ENCODE results near the gene ZBTB21. TPM values are rescaled to one million over a fixed set of nuclear protein-coding genes. Genes with fewer than 3 reads are reported as not detected.

The ZBTB21 gene
- total RNA-seq, 4 donors from 2014 or later = 16.3 to 33.5 (median 18.6) TPM

GRCh38 chr21:41975391-41976272, 34.5 kb downstream of the ZBTB21 start:
- WGBS, 2 donors = 95 to 96% methylated on average over 13 to 15 of the region's 17 CpGs
- no peaks in the 10 kb centered on the region for H3K9me3 ChIP-seq
- TF ChIP-seq POLR2A (IDR thresholded peaks at IDR 0.05) = no peak
- TF ChIP-seq, protein P1, sequence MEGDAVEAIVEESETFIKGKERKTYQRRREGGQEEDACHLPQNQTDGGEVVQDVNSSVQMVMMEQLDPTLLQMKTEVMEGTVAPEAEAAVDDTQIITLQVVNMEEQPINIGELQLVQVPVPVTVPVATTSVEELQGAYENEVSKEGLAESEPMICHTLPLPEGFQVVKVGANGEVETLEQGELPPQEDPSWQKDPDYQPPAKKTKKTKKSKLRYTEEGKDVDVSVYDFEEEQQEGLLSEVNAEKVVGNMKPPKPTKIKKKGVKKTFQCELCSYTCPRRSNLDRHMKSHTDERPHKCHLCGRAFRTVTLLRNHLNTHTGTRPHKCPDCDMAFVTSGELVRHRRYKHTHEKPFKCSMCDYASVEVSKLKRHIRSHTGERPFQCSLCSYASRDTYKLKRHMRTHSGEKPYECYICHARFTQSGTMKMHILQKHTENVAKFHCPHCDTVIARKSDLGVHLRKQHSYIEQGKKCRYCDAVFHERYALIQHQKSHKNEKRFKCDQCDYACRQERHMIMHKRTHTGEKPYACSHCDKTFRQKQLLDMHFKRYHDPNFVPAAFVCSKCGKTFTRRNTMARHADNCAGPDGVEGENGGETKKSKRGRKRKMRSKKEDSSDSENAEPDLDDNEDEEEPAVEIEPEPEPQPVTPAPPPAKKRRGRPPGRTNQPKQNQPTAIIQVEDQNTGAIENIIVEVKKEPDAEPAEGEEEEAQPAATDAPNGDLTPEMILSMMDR (IDR thresholded peaks at IDR 0.05) = no peak
- H3K4me1 ChIP-seq = no peaks in the 10 kb centered on the region
- no peaks in the 10 kb centered on the region for H3K27me3 ChIP-seq
- H3K4me3 ChIP-seq (replicated peaks in 1 of 3) = no peak overlapping the region
- H3K27ac ChIP-seq = no peak overlapping the region
- H3K36me3 ChIP-seq = no peaks in the 10 kb centered on the region
- DNase-seq = no peak
- intact Hi-C loops (cut with DNase I) = no loop called here

DNA sequence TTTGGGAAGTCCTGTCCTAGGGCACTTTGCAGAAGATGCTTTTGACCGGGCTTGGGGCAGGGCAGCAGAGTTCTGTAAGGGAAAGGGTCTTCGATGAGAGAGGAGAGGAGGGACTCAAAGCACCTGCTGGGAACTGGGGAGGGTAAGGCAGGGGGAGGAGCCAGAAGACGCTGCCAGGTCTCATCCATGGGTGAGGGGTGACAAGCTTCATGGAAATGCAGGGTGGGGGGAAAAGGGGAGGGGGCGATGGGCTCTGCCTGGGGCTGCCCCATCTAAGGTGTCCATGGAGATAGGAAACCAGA, 35.5 kb downstream of the ZBTB21 start:
- Histone ChIP-seq H3K27ac (no peak overlapping the region), H3K4me1 (no peaks in the 10 kb centered on the region), H3K9me3 (no peaks in the 10 kb centered on the region), H3K27me3 (no peaks in the 10 kb centered on the region), H3K36me3 (no peaks in the 10 kb centered on the region), H3K4me3 (replicated peaks in 1 of 3) (no peak overlapping the region)
- no peak for TF ChIP-seq POLR2A (IDR thresholded peaks at IDR 0.05)
- TF ChIP-seq, protein P1 (IDR thresholded peaks at IDR 0.05) = no peak
- intact Hi-C loops (cut with DNase I) = no loop called here
- 91 to 94% methylated on average over 4 of the region's 4 CpGs for WGBS, 2 donors
- DNase-seq = no peak

DNA sequence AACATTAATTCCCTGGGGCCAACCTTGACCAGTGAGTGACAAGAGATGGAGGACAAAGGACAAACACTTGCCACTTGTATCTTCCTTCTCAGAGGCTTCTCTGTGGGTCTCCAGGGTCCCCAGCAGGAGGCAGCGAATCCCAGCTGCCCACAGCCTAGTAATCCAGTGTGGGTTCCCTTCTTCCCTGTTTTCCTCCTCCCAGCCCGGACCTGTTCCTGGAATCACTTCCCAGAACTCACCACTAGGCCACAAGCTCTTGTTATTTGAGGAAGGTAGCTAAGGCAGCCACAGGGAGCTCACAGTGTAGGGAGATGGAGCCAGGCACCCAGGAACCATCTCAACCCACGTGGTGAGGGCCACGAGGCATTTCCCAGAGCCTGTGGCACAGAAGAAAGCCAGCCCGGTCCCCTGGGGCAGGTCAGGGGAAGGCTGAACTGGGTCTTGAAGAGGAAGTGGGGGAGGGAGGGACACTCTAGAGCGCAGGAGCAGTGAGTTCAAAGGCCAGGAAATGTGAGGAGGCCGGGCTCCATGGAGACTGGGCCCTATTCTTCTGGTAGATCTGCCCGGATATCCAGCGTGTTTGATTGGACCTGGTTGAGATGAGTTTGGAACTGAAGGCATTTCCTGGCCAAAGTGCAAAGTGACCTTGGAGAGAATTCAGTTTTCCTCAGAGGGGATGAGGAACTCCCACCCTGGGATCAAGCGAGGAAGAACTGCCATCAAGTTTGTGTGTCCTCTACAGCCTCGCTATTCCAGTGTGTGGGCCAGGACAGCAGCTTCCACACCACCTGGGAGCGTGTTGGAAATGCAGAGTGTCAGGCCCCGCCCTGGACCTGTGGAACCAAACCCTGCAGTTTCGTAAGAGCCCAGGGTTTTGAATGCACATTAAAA, 36.1 kb downstream of the ZBTB21 start:
- intact Hi-C loops (cut with DNase I) = no loop called here

GRCh38 chr21:41973427-41973831, 36.7 kb downstream of the ZBTB21 start:
- H3K27me3 ChIP-seq = no peaks in the 10 kb centered on the region
- no peak overlapping the region for H3K4me3 ChIP-seq (replicated peaks in 1 of 3)
- no peaks in the 10 kb centered on the region for H3K36me3 ChIP-seq
- no peak for DNase-seq
- no peaks in the 10 kb centered on the region for H3K4me1 ChIP-seq
- TF ChIP-seq, protein P1 (IDR thresholded peaks at IDR 0.05) = no peak
- TF ChIP-seq POLR2A (IDR thresholded peaks at IDR 0.05) = no peak
- H3K27ac ChIP-seq = no peak overlapping the region
- WGBS, 2 donors = 66 to 86% methylated on average over 15 of the region's 15 CpGs
- no peaks in the 10 kb centered on the region for H3K9me3 ChIP-seq
- intact Hi-C loops (cut with DNase I) = no loop called here

More for the DNA sequence above, 36.1 kb downstream of the ZBTB21 start:
- no peaks in the 10 kb centered on the region for H3K9me3 ChIP-seq
- H3K4me3 ChIP-seq (replicated peaks in 1 of 3) = no peak overlapping the region
- H3K27ac ChIP-seq = peak overlapping the region in 1 of 3 donors; percentile 0
- no peaks in the 10 kb centered on the region for H3K27me3 ChIP-seq
- H3K36me3 ChIP-seq = no peaks in the 10 kb centered on the region
- H3K4me1 ChIP-seq = no peaks in the 10 kb centered on the region
- TF ChIP-seq POLR2A (IDR thresholded peaks at IDR 0.05) = no peak
- DNase-seq = no peak
- WGBS, 2 donors = 71 to 77% methylated on average over 14 of the region's 14 CpGs

- Histone ChIP-seq H3K4me3 (replicated peaks in 1 of 3) (no peak overlapping the region), H3K36me3 (no peaks in the 10 kb centered on the region), H3K4me1 (no peaks in the 10 kb centered on the region), H3K27ac (no peak overlapping the region), H3K27me3 (no peaks in the 10 kb centered on the region), H3K9me3 (no peaks in the 10 kb centered on the region)
- TF ChIP-seq POLR2A (IDR thresholded peaks at IDR 0.05) = no peak
- TF ChIP-seq, protein P1 (IDR thresholded peaks at IDR 0.05) = no peak
- intact Hi-C loops (cut with DNase I) = no loop called here
- 95% methylated on average over 23 of the region's 23 CpGs for WGBS, 2 donors
- no peak for DNase-seq
Observed at GRCh38 chr21:41972511-41973205, 37.5 kb downstream of the ZBTB21 start.

All from thyroid gland (tissue), 4 donors.